ENCODE data around the gene TARBP1.

GRCh38 chr1:234430691-234431090, 48.3 kb downstream of the TARBP1 start:
- TF ChIP-seq CTCF (IDR thresholded peaks at IDR 0.05) (no peak), ZFX (IDR thresholded peaks at IDR 0.05; ENCODE audit: borderline replicate concordance) (no peak)
